WTC11 (cell line): ENCODE results near the gene CCSER1. TPM values are rescaled to one million over a fixed set of nuclear protein-coding genes. Genes with fewer than 3 reads are reported as not detected.
A peak's percentile ranks its signal among the peaks of the same experiment; 100 is the strongest.

ENCODE experiments used
- ATAC-seq: fragments of 200-7000 bp; cut with Tn5 transposase; 2 replicates; pipeline ENCODE4 v1.10.0; 2021; ENCODE audit warnings: mild to moderate bottlenecking, moderate library complexity
- CTCF ChIA-PET: fragments of 300-600 bp; sonication (Branson Sonifier 250); formaldehyde crosslinking; loops from one replicate; lab custom pipeline; 2021; ENCODE audit warnings: antibody characterized with exemption; lab: Charles Lee
- POLR2A ChIA-PET: fragments of 350-600 bp; sonication (Branson Sonifier 250); formaldehyde crosslinking; loops from one replicate; lab custom pipeline; 2021; ENCODE audit warnings: antibody characterized with exemption; lab: Charles Lee
- DNase-seq: peaks from one replicate; pipeline ENCODE4 v3.0.0; 2021; ENCODE audit warnings: low spot score
- H3K27ac Mint-ChIP-seq: 2 replicates; pipeline ENCODE4 v1.8.0; 2021; ENCODE audit warnings: mixed read lengths
- H3K27me3 Mint-ChIP-seq: 2 replicates; pipeline ENCODE4 v1.8.0; 2021; ENCODE audit warnings: low read depth, mild to moderate bottlenecking, moderate library complexity, mixed read lengths
- H3K36me3 Mint-ChIP-seq: 2 replicates; pipeline ENCODE4 v1.8.0; 2021; ENCODE audit warnings: mixed read lengths
- H3K4me1 Mint-ChIP-seq: 2 replicates; pipeline ENCODE4 v1.8.0; 2022; ENCODE audit warnings: mixed read lengths
- H3K4me3 Mint-ChIP-seq: 2 replicates; pipeline ENCODE4 v1.8.0; 2021; ENCODE audit warnings: mild to moderate bottlenecking, moderate library complexity, mixed read lengths
- H3K9me3 Mint-ChIP-seq: 2 replicates; pipeline ENCODE4 v1.8.0; 2021; ENCODE audit warnings: mixed read lengths
- AFF4 ChIP-seq: sonication (generic); formaldehyde crosslinking; IDR thresholded peaks from 2 replicates; pipeline ENCODE4 v1.8.1; 2023; ENCODE audit warnings: mild to moderate bottlenecking, missing genetic modification reagents, borderline replicate concordance
- CBFB ChIP-seq: sonication (generic); formaldehyde crosslinking; IDR thresholded peaks from 2 replicates; pipeline ENCODE4 v1.8.1; 2022; ENCODE audit warnings: mild to moderate bottlenecking, low read depth, missing genetic modification reagents
- EMX1 ChIP-seq: fragments of 250-450 bp; sonication (Bioruptor Pico); IDR thresholded peaks from 2 replicates; pipeline ENCODE4 v1.8.0; 2021; ENCODE audit warnings: mild to moderate bottlenecking
- FOXJ3 ChIP-seq: sonication (generic); formaldehyde crosslinking; IDR thresholded peaks from 2 replicates; pipeline ENCODE4 v1.9.0; 2021; ENCODE audit warnings: missing genetic modification reagents, mild to moderate bottlenecking, borderline replicate concordance
- GTF2I ChIP-seq: fragments of 250-450 bp; sonication (Bioruptor Pico); conservative IDR thresholded peaks from 2 replicates; pipeline ENCODE4 v1.4.0; 2021; ENCODE audit warnings: mild to moderate bottlenecking
- MLX ChIP-seq: sonication (generic); formaldehyde crosslinking; IDR thresholded peaks from 2 replicates; pipeline ENCODE4 v1.8.1; 2023; ENCODE audit warnings: mild to moderate bottlenecking, missing genetic modification reagents, moderate library complexity
- PRDM15 ChIP-seq: sonication (generic); formaldehyde crosslinking; IDR thresholded peaks from 2 replicates; pipeline ENCODE4 v1.8.0; 2022; ENCODE audit warnings: missing genetic modification reagents
- SMAD4 ChIP-seq: sonication (generic); formaldehyde crosslinking; IDR thresholded peaks from 2 replicates; pipeline ENCODE4 v1.8.0; 2022; ENCODE audit warnings: mild to moderate bottlenecking, missing genetic modification reagents
- ZBTB43 ChIP-seq: sonication (generic); formaldehyde crosslinking; IDR thresholded peaks from 2 replicates; pipeline ENCODE4 v1.8.1; 2023; ENCODE audit warnings: mild to moderate bottlenecking, missing genetic modification reagents
- ZNF263 ChIP-seq: sonication (generic); formaldehyde crosslinking; IDR thresholded peaks from 2 replicates; pipeline ENCODE4 v1.8.1; 2022; ENCODE audit warnings: low read depth, mild to moderate bottlenecking, moderate library complexity, missing genetic modification reagents
- ZNF512 ChIP-seq: sonication (generic); formaldehyde crosslinking; IDR thresholded peaks from 2 replicates; pipeline ENCODE4 v1.8.1; 2022; ENCODE audit warnings: missing genetic modification reagents, borderline replicate concordance
- total RNA-seq: library from RNA; stranded (reverse); gene quantifications from 3 replicates; pipeline ENCODE4 v1.2.3, GENCODE V29; 2021

Gene CCSER1
- total RNA-seq, 1 experiment from 2014 or later = 0.87 TPM

- Mint-ChIP-seq H3K9me3 (no peaks in the 10 kb centered on the region), H3K4me3 (no peak overlapping the region), H3K27ac (no peak overlapping the region), H3K36me3 (no peaks in the 10 kb centered on the region), H3K4me1 (peaks cover 42% of the 10 kb centered on the region), H3K27me3 (no peaks in the 10 kb centered on the region)
- CTCF ChIA-PET = no interaction called here
- no peak for TF ChIP-seq MLX (CRISPR knock-in tag)
- no peak for TF ChIP-seq ZNF263 (CRISPR knock-in tag)
- no peak for TF ChIP-seq EMX1 (CRISPR knock-in tag)
- POLR2A ChIA-PET = no interaction called here
- DNase-seq = no peak
- ATAC-seq = no peak
These were observed 1473.1 kb downstream of the CCSER1 start for GRCh38 chr4:91600301-91600700.

- ChIA-PET CTCF (no interaction called here), POLR2A (no interaction called here)
- ATAC-seq = no peak
- H3K36me3 Mint-ChIP-seq = no peaks in the 10 kb centered on the region
- peak overlapping the region; percentile 74; the same call in 1 of the 2 replicates for H3K27ac Mint-ChIP-seq
- peaks cover 34% of the 10 kb centered on the region for H3K4me1 Mint-ChIP-seq
- DNase-seq = no peak
- H3K4me3 Mint-ChIP-seq = no peak overlapping the region
- H3K27me3 Mint-ChIP-seq = no peaks in the 10 kb centered on the region
- TF ChIP-seq GTF2I (CRISPR knock-in tag) (no peak), SMAD4 (CRISPR knock-in tag) (no peak), FOXJ3 (no peak), ZBTB43 (CRISPR knock-in tag) (no peak), CBFB (CRISPR knock-in tag) (no peak), AFF4 (CRISPR knock-in tag) (no peak), PRDM15 (CRISPR knock-in tag) (no peak), ZNF512 (CRISPR knock-in tag) (no peak)
- TF ChIP-seq, all 79 proteins: peak for 0
- H3K9me3 Mint-ChIP-seq = no peaks in the 10 kb centered on the region
These were observed 1474.2 kb downstream of the CCSER1 start for GRCh38 chr4:91601401-91601800.
